ENCODE measurements around the gene ARID5B.
A peak's percentile ranks its signal among the peaks of the same experiment; 100 is the strongest.
"Not testable (repeated sequence)": the region's sequence is repeated elsewhere in the genome, so short reads cannot be mapped to it uniquely, and the experiment has no call there.

The ARID5B gene

GRCh38 chr10:61900829-61901792 lies at the start of gene ARID5B:
TSS of gene ARID5B (plus strand) at chr10:61901699. CDS start at chr10:61901710, 11 bp downstream.
- DNase-seq (ENCODE audit: low spot score) = peak; percentile 81

- DNase-seq (ENCODE audit: low spot score) = no peak
Measured at GRCh38 chr10:61852261-61852660, 49.2 kb upstream of the ARID5B start.

GRCh38 chr10:61855771-61856170 lies 45.7 kb upstream of the ARID5B start:
- no peak for DNase-seq (ENCODE audit: low spot score)

- peak; percentile 2 for DNase-seq (ENCODE audit: low spot score)
Measured at GRCh38 chr10:61857746-61858145, 43.8 kb upstream of the ARID5B start.

- DNase-seq (ENCODE audit: low spot score) = no peak
Measured at GRCh38 chr10:61859786-61860185, 41.7 kb upstream of the ARID5B start.

GRCh38 chr10:61860964-61861758 lies 40.3 kb upstream of the ARID5B start:
- no peak for DNase-seq (ENCODE audit: low spot score)

GRCh38 chr10:61863981-61864380 lies 37.5 kb upstream of the ARID5B start:
- no peak for DNase-seq (ENCODE audit: low spot score)

GRCh38 chr10:61866700-61867368 lies 34.7 kb upstream of the ARID5B start:
- no peak for DNase-seq (ENCODE audit: low spot score)

GRCh38 chr10:61867374-61867773 lies 34.1 kb upstream of the ARID5B start:
- DNase-seq (ENCODE audit: low spot score) = not testable (repeated sequence)

GRCh38 chr10:61867817-61868216 lies 33.7 kb upstream of the ARID5B start:
- not testable (repeated sequence) for DNase-seq (ENCODE audit: low spot score)

GRCh38 chr10:61869041-61869675 lies 32.3 kb upstream of the ARID5B start:
- DNase-seq (ENCODE audit: low spot score) = no peak

- no peak for DNase-seq (ENCODE audit: low spot score)
Measured at GRCh38 chr10:61869774-61870525, 31.5 kb upstream of the ARID5B start.

- no peak for DNase-seq (ENCODE audit: low spot score)
Measured at GRCh38 chr10:61870526-61870895, 31.0 kb upstream of the ARID5B start.

GRCh38 chr10:61871487-61871886 lies 30.0 kb upstream of the ARID5B start:
- DNase-seq (ENCODE audit: low spot score) = no peak

- DNase-seq (ENCODE audit: low spot score) = no peak
Measured at GRCh38 chr10:61877887-61878739, 23.4 kb upstream of the ARID5B start.

- DNase-seq (ENCODE audit: low spot score) = no peak
Measured at GRCh38 chr10:61878740-61879068, 22.8 kb upstream of the ARID5B start.

- DNase-seq (ENCODE audit: low spot score) = peak; percentile 19
Measured at GRCh38 chr10:61882621-61883370, 18.7 kb upstream of the ARID5B start.

- DNase-seq (ENCODE audit: low spot score) = no peak
Measured at GRCh38 chr10:61883371-61884025, 18.0 kb upstream of the ARID5B start.

GRCh38 chr10:61887772-61888171 lies 13.7 kb upstream of the ARID5B start:
- DNase-seq (ENCODE audit: low spot score) = no peak
